ENCODE results near the gene MTHFD1L. TPM values are rescaled to one million over a fixed set of nuclear protein-coding genes. Genes with fewer than 3 reads are reported as not detected.

Gene MTHFD1L
- total and polyA plus RNA-seq, 2 donors from 2014 or later, result 4.7 to 39.6 TPM

- intact Hi-C loops (cut with DNase I), result no loop called here
- H3K27ac ChIP-seq (ENCODE audit: low read depth in 2 of 2, low read length in 2 of 2), result no peak overlapping the region
- no peak for FAIRE-seq
- no peak for DNase-seq
- H3K27me3 ChIP-seq (ENCODE audit: control insufficient read depth, insufficient read depth, low read length), result no peaks in the 10 kb centered on the region
- H3K36me3 ChIP-seq (ENCODE audit: control insufficient read depth in 2 of 3, insufficient read depth in 3 of 3, low read length in 3 of 3), result no peaks in the 10 kb centered on the region
- TF ChIP-seq, protein P1, sequence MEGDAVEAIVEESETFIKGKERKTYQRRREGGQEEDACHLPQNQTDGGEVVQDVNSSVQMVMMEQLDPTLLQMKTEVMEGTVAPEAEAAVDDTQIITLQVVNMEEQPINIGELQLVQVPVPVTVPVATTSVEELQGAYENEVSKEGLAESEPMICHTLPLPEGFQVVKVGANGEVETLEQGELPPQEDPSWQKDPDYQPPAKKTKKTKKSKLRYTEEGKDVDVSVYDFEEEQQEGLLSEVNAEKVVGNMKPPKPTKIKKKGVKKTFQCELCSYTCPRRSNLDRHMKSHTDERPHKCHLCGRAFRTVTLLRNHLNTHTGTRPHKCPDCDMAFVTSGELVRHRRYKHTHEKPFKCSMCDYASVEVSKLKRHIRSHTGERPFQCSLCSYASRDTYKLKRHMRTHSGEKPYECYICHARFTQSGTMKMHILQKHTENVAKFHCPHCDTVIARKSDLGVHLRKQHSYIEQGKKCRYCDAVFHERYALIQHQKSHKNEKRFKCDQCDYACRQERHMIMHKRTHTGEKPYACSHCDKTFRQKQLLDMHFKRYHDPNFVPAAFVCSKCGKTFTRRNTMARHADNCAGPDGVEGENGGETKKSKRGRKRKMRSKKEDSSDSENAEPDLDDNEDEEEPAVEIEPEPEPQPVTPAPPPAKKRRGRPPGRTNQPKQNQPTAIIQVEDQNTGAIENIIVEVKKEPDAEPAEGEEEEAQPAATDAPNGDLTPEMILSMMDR (IDR thresholded peaks at IDR 0.05; ENCODE audit: borderline replicate concordance, extremely low read depth, insufficient read depth), result no peak
- H3K4me1 ChIP-seq (ENCODE audit: control insufficient read depth in 2 of 3, insufficient read depth in 2 of 3, low read depth in 1 of 3, low read length in 3 of 3), result no peaks in the 10 kb centered on the region
- no peak overlapping the region for H3K4me3 ChIP-seq (ENCODE audit: low read length in 3 of 3)
- H3K9ac ChIP-seq (ENCODE audit: low read length in 3 of 3), result no peak overlapping the region
- no peaks in the 10 kb centered on the region for H3K9me3 ChIP-seq (ENCODE audit: control insufficient read depth in 2 of 3, insufficient read depth in 1 of 3, low read length in 3 of 3)
Observed at GRCh38 chr6:150915131-150915879, 49.8 kb downstream of the MTHFD1L start.

GRCh38 chr6:150915880-150916265 lies 50.4 kb downstream of the MTHFD1L start:
- H3K27me3 ChIP-seq (ENCODE audit: control insufficient read depth, insufficient read depth, low read length), result no peaks in the 10 kb centered on the region
- DNase-seq (no peak), FAIRE-seq (no peak)
- H3K9ac ChIP-seq (ENCODE audit: low read length in 3 of 3), result no peak overlapping the region
- H3K27ac ChIP-seq (ENCODE audit: low read depth in 2 of 2, low read length in 2 of 2), result no peak overlapping the region
- H3K4me1 ChIP-seq (ENCODE audit: control insufficient read depth in 2 of 3, insufficient read depth in 2 of 3, low read depth in 1 of 3, low read length in 3 of 3), result no peaks in the 10 kb centered on the region
- intact Hi-C loops (cut with DNase I), result no loop called here
- H3K9me3 ChIP-seq (ENCODE audit: control insufficient read depth in 2 of 3, insufficient read depth in 1 of 3, low read length in 3 of 3), result no peaks in the 10 kb centered on the region
- H3K36me3 ChIP-seq (ENCODE audit: control insufficient read depth in 2 of 3, insufficient read depth in 3 of 3, low read length in 3 of 3), result no peaks in the 10 kb centered on the region
- no peak overlapping the region for H3K4me3 ChIP-seq (ENCODE audit: low read length in 3 of 3)
- TF ChIP-seq, protein P1 (IDR thresholded peaks at IDR 0.05; ENCODE audit: borderline replicate concordance, extremely low read depth, insufficient read depth), result no peak

GRCh38 chr6:150919938-150920337 lies 54.4 kb downstream of the MTHFD1L start:
- no peak overlapping the region for H3K9ac ChIP-seq (ENCODE audit: low read length in 3 of 3)
- TF ChIP-seq, protein P1 (IDR thresholded peaks at IDR 0.05; ENCODE audit: borderline replicate concordance, extremely low read depth, insufficient read depth), result no peak
- intact Hi-C loops (cut with DNase I), result no loop called here
- no peaks in the 10 kb centered on the region for H3K9me3 ChIP-seq (ENCODE audit: control insufficient read depth in 2 of 3, insufficient read depth in 1 of 3, low read length in 3 of 3)
- H3K4me1 ChIP-seq (ENCODE audit: control insufficient read depth in 2 of 3, insufficient read depth in 2 of 3, low read depth in 1 of 3, low read length in 3 of 3), result no peaks in the 10 kb centered on the region
- no peak overlapping the region for H3K27ac ChIP-seq (ENCODE audit: low read depth in 2 of 2, low read length in 2 of 2)
- DNase-seq, result no peak
- no peak for FAIRE-seq
- peaks cover 0 to 3% (median 0%) of the 10 kb centered on the region in 3 donors for H3K36me3 ChIP-seq (ENCODE audit: control insufficient read depth in 2 of 3, insufficient read depth in 3 of 3, low read length in 3 of 3)
- H3K4me3 ChIP-seq (ENCODE audit: low read length in 3 of 3), result no peak overlapping the region
- no peaks in the 10 kb centered on the region for H3K27me3 ChIP-seq (ENCODE audit: control insufficient read depth, insufficient read depth, low read length)

Data from kidney (tissue), 14 donors.